Measurements from ENCODE around the gene EIF3L.
"Not testable (repeated sequence)": the region's sequence is repeated elsewhere in the genome, so short reads cannot be mapped to it uniquely, and the experiment has no call there.

Gene EIF3L

GRCh38 chr22:37849089-37849751 lies at the start of gene EIF3L:
EIF3L (plus strand) TSS chr22:37849419; CDS start chr22:37849450, 31 bp downstream.
- peaks cover 48% of the 10 kb centered on the region for H3K4me1 ChIP-seq (ENCODE audit: insufficient read depth, low read length)
- no peak for TF ChIP-seq CTCF (IDR thresholded peaks at IDR 0.05; ENCODE audit: borderline replicate concordance, extremely low read depth, low read length, poor library complexity, severe bottlenecking)
- TF ChIP-seq EZH2 (IDR thresholded peaks at IDR 0.05; ENCODE audit: borderline replicate concordance, low read depth, low read length, severe bottlenecking), result no peak
- peak within 1 kb of the TSS; percentile 87 for H3K27ac ChIP-seq (ENCODE audit: low read length)
- DNase-seq, result peak; percentile 92
- peaks cover 43% of the 10 kb centered on the region for H3K36me3 ChIP-seq (ENCODE audit: insufficient read depth, low read length)
- H3K4me2 ChIP-seq (ENCODE audit: insufficient read depth, low read length), result peak within 1 kb of the TSS; percentile 99
- peak; percentile 80 for ATAC-seq (ENCODE audit: insufficient read depth, low read depth)
- H4K20me1 ChIP-seq (ENCODE audit: insufficient read depth, low read length), result peaks cover 22% of the 10 kb centered on the region
- peaks cover 6% of the 10 kb centered on the region for H3K9me3 ChIP-seq (ENCODE audit: insufficient read depth, low read length, severe bottlenecking)
- no peaks in the 10 kb centered on the region for H3K27me3 ChIP-seq (ENCODE audit: insufficient read depth, low read length, poor library complexity)
- peak within 1 kb of the TSS; percentile 88 for H3K9ac ChIP-seq (ENCODE audit: low read depth, low read length)
- peak within 1 kb of the TSS; percentile 97 to 98 for H3K4me3 ChIP-seq (ENCODE audit: low read depth in 1 of 2, low read length in 2 of 2)
- H2AFZ ChIP-seq (ENCODE audit: low read depth, low read length), result peak within 1 kb of the TSS; percentile 92
- peaks cover 68% of the 10 kb centered on the region for H3K79me2 ChIP-seq (ENCODE audit: insufficient read depth, low read length)

- not testable (repeated sequence) for H3K4me3 ChIP-seq (ENCODE audit: low read depth in 1 of 2, low read length in 2 of 2); H3K36me3 ChIP-seq (ENCODE audit: insufficient read depth, low read length); H4K20me1 ChIP-seq (ENCODE audit: insufficient read depth, low read length); H3K9me3 ChIP-seq (ENCODE audit: insufficient read depth, low read length, severe bottlenecking); H3K4me2 ChIP-seq (ENCODE audit: insufficient read depth, low read length); H3K9ac ChIP-seq (ENCODE audit: low read depth, low read length); DNase-seq; ATAC-seq (ENCODE audit: insufficient read depth, low read depth); H3K79me2 ChIP-seq (ENCODE audit: insufficient read depth, low read length); H2AFZ ChIP-seq (ENCODE audit: low read depth, low read length); H3K27ac ChIP-seq (ENCODE audit: low read length)
- peaks cover 30% of the 10 kb centered on the region for H3K4me1 ChIP-seq (ENCODE audit: insufficient read depth, low read length)
- peaks cover 11% of the 10 kb centered on the region for H3K27me3 ChIP-seq (ENCODE audit: insufficient read depth, low read length, poor library complexity)
Observed at GRCh38 chr22:37799979-37800378, 49.2 kb upstream of the EIF3L start.

- H3K4me1 ChIP-seq (ENCODE audit: insufficient read depth, low read length), result peaks cover 48% of the 10 kb centered on the region
- DNase-seq, result peak; percentile 34
- no peak overlapping the region for H3K27ac ChIP-seq (ENCODE audit: low read length)
- no peaks in the 10 kb centered on the region for H4K20me1 ChIP-seq (ENCODE audit: insufficient read depth, low read length)
- H3K9me3 ChIP-seq (ENCODE audit: insufficient read depth, low read length, severe bottlenecking), result no peaks in the 10 kb centered on the region
- peak overlapping the region; percentile 77 for H2AFZ ChIP-seq (ENCODE audit: low read depth, low read length)
- no peak for ATAC-seq (ENCODE audit: insufficient read depth, low read depth)
- peaks cover 11% of the 10 kb centered on the region for H3K27me3 ChIP-seq (ENCODE audit: insufficient read depth, low read length, poor library complexity)
- H3K9ac ChIP-seq (ENCODE audit: low read depth, low read length), result peak overlapping the region; percentile 66
- H3K36me3 ChIP-seq (ENCODE audit: insufficient read depth, low read length), result peaks cover 5% of the 10 kb centered on the region; the same call in 1 of the 2 replicates
- H3K79me2 ChIP-seq (ENCODE audit: insufficient read depth, low read length), result peaks cover 20% of the 10 kb centered on the region
- H3K4me2 ChIP-seq (ENCODE audit: insufficient read depth, low read length), result peak overlapping the region; percentile 88
- no peak for TF ChIP-seq CTCF (IDR thresholded peaks at IDR 0.05; ENCODE audit: borderline replicate concordance, extremely low read depth, low read length, poor library complexity, severe bottlenecking)
- TF ChIP-seq EZH2 (IDR thresholded peaks at IDR 0.05; ENCODE audit: borderline replicate concordance, low read depth, low read length, severe bottlenecking), result no peak
- peak overlapping the region; percentile 33 to 66; a peak in 3 of 4 replicates for H3K4me3 ChIP-seq (ENCODE audit: low read depth in 1 of 2, low read length in 2 of 2)
Observed at GRCh38 chr22:37801946-37802309, 47.3 kb upstream of the EIF3L start.

GRCh38 chr22:37802310-37803194 lies 46.7 kb upstream of the EIF3L start:
- peak overlapping the region; percentile 88 for H3K4me2 ChIP-seq (ENCODE audit: insufficient read depth, low read length)
- peak overlapping the region; percentile 33 to 66; a peak in 3 of 4 replicates for H3K4me3 ChIP-seq (ENCODE audit: low read depth in 1 of 2, low read length in 2 of 2)
- TF ChIP-seq EZH2 (IDR thresholded peaks at IDR 0.05; ENCODE audit: borderline replicate concordance, low read depth, low read length, severe bottlenecking) (peak; percentile 18), CTCF (IDR thresholded peaks at IDR 0.05; ENCODE audit: borderline replicate concordance, extremely low read depth, low read length, poor library complexity, severe bottlenecking) (no peak)
- H4K20me1 ChIP-seq (ENCODE audit: insufficient read depth, low read length), result no peaks in the 10 kb centered on the region
- DNase-seq (peak; percentile 76), ATAC-seq (ENCODE audit: insufficient read depth, low read depth) (peak; percentile 72)
- H3K9ac ChIP-seq (ENCODE audit: low read depth, low read length), result peak overlapping the region; percentile 66
- H3K27ac ChIP-seq (ENCODE audit: low read length), result peak overlapping the region; percentile 57; the same call in 1 of the 2 replicates
- no peaks in the 10 kb centered on the region for H3K9me3 ChIP-seq (ENCODE audit: insufficient read depth, low read length, severe bottlenecking)
- H3K27me3 ChIP-seq (ENCODE audit: insufficient read depth, low read length, poor library complexity), result peaks cover 11% of the 10 kb centered on the region
- H3K36me3 ChIP-seq (ENCODE audit: insufficient read depth, low read length), result peaks cover 5% of the 10 kb centered on the region; the same call in 1 of the 2 replicates
- H2AFZ ChIP-seq (ENCODE audit: low read depth, low read length), result peak overlapping the region; percentile 77
- peaks cover 48% of the 10 kb centered on the region for H3K4me1 ChIP-seq (ENCODE audit: insufficient read depth, low read length)
- H3K79me2 ChIP-seq (ENCODE audit: insufficient read depth, low read length), result peaks cover 24% of the 10 kb centered on the region

Measured in DND-41 (cell line).